A673 (cell line): ENCODE results near the gene UBE2L3.

ENCODE experiments used
- CTCF ChIP-seq: fragments of 300-800, 200-600 bp; sonication (generic); conservative IDR thresholded peaks from 2 replicates; pipeline ENCODE4 v1.5.1; 2017; ENCODE audit warnings: low read depth, mild to moderate bottlenecking, antibody characterized with exemption, low read length, moderate library complexity, mixed read lengths
- EZH2 ChIP-seq: fragments of 200-600 bp; sonication (generic); IDR thresholded peaks from 2 replicates; pipeline ENCODE4 v1.6.1; 2017; ENCODE audit warnings: borderline replicate concordance, low read depth, mild to moderate bottlenecking, mixed read lengths, antibody characterized with exemption, low read length; ENCODE audit not compliant: poor library complexity, severe bottlenecking

- TF ChIP-seq CTCF (no peak), EZH2 (no peak)
These were observed 73.3 kb downstream of the UBE2L3 start for GRCh38 chr22:21640810-21641209.
